ENCODE measurements around the gene RBBP8NL.

DNA sequence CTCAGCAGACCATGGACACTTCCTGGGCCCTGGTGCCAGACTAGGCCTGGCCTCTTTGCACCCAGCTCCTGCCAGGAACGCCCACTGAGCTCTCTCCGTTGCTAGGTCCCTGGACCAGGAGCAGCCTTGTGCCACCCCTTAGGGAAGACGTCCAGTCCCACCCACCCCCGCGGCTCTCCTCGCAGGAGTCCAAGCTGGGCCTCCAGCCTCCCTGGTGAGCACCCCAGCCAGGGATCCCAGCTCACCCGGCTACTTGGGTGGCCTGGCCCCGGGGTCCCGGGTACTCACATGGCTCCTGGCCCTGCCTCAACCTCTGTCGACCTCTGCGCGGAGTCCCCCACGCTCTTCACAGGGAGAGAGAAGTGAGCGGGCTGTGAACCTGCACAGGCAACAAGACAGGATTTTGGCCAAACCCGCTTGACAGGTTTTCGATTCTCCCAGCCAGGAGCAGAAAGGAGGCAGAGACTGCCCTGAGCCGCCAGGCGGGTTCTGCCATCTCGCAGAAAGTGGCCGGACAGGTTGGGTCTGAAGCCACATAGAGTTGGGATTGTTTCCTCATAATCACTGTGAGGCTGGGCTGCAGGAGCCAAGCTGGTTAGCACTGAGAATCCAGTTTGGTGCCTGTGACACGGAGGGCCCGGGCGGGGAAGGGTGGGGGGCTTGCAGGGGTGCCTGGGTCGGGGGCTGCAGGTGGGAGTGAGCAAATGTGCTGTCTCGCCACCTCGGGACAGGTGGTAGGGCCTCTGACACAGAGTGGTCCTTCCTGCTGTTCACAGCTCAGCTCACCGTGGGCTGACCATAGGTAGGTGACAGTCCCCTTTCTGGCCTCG, at the start of gene RBBP8NL:
- TF ChIP-seq, protein P1, sequence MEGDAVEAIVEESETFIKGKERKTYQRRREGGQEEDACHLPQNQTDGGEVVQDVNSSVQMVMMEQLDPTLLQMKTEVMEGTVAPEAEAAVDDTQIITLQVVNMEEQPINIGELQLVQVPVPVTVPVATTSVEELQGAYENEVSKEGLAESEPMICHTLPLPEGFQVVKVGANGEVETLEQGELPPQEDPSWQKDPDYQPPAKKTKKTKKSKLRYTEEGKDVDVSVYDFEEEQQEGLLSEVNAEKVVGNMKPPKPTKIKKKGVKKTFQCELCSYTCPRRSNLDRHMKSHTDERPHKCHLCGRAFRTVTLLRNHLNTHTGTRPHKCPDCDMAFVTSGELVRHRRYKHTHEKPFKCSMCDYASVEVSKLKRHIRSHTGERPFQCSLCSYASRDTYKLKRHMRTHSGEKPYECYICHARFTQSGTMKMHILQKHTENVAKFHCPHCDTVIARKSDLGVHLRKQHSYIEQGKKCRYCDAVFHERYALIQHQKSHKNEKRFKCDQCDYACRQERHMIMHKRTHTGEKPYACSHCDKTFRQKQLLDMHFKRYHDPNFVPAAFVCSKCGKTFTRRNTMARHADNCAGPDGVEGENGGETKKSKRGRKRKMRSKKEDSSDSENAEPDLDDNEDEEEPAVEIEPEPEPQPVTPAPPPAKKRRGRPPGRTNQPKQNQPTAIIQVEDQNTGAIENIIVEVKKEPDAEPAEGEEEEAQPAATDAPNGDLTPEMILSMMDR (IDR thresholded peaks at IDR 0.05) = no peak
- TF ChIP-seq, protein P2, sequence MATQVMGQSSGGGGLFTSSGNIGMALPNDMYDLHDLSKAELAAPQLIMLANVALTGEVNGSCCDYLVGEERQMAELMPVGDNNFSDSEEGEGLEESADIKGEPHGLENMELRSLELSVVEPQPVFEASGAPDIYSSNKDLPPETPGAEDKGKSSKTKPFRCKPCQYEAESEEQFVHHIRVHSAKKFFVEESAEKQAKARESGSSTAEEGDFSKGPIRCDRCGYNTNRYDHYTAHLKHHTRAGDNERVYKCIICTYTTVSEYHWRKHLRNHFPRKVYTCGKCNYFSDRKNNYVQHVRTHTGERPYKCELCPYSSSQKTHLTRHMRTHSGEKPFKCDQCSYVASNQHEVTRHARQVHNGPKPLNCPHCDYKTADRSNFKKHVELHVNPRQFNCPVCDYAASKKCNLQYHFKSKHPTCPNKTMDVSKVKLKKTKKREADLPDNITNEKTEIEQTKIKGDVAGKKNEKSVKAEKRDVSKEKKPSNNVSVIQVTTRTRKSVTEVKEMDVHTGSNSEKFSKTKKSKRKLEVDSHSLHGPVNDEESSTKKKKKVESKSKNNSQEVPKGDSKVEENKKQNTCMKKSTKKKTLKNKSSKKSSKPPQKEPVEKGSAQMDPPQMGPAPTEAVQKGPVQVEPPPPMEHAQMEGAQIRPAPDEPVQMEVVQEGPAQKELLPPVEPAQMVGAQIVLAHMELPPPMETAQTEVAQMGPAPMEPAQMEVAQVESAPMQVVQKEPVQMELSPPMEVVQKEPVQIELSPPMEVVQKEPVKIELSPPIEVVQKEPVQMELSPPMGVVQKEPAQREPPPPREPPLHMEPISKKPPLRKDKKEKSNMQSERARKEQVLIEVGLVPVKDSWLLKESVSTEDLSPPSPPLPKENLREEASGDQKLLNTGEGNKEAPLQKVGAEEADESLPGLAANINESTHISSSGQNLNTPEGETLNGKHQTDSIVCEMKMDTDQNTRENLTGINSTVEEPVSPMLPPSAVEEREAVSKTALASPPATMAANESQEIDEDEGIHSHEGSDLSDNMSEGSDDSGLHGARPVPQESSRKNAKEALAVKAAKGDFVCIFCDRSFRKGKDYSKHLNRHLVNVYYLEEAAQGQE (IDR thresholded peaks at IDR 0.05; ENCODE audit: insufficient read depth in 1 of 2, low read depth in 2 of 2, low read length in 1 of 2) = no peak
